HG02970 (cell line): ENCODE results near the gene ASTN1.

Source experiments
- ATAC-seq: cut with Tn5 transposase; IDR thresholded peaks from one replicate; pipeline ENCODE4 v1.9.1; 2021; ENCODE audit warnings: mild to moderate bottlenecking, moderate library complexity, moderate number of reproducible peaks; ENCODE audit not compliant: unreplicated experiment, low FRiP score

Gene ASTN1

GRCh38 chr1:177165069-177165439 lies 542 bp upstream of the ASTN1 start:
- ATAC-seq = no peak

GRCh38 chr1:177163844-177164379 lies 600 bp downstream of the ASTN1 start:
- no peak for ATAC-seq

- no peak for ATAC-seq
Measured at GRCh38 chr1:177162243-177162642, 2.3 kb downstream of the ASTN1 start.

GRCh38 chr1:177146499-177146898 lies 18.0 kb downstream of the ASTN1 start:
- ATAC-seq = no peak

GRCh38 chr1:177145106-177146070 lies 19.1 kb downstream of the ASTN1 start:
- ATAC-seq = no peak

- no peak for ATAC-seq
Measured at GRCh38 chr1:177142791-177143271, 21.7 kb downstream of the ASTN1 start.

GRCh38 chr1:177142010-177142409 lies 22.5 kb downstream of the ASTN1 start:
- ATAC-seq = no peak

GRCh38 chr1:177138347-177138746 lies 26.2 kb downstream of the ASTN1 start:
- no peak for ATAC-seq

GRCh38 chr1:177137814-177138213 lies 26.7 kb downstream of the ASTN1 start:
- no peak for ATAC-seq

- no peak for ATAC-seq
Measured at GRCh38 chr1:177135250-177135649, 29.3 kb downstream of the ASTN1 start.

- no peak for ATAC-seq
Measured at GRCh38 chr1:177133977-177134538, 30.5 kb downstream of the ASTN1 start.

- no peak for ATAC-seq
Measured at GRCh38 chr1:177132141-177132540, 32.4 kb downstream of the ASTN1 start.

GRCh38 chr1:177131723-177132122 lies 32.8 kb downstream of the ASTN1 start:
- no peak for ATAC-seq

GRCh38 chr1:177130451-177130945 lies 34.0 kb downstream of the ASTN1 start:
- no peak for ATAC-seq

- ATAC-seq = no peak
Measured at GRCh38 chr1:177128665-177129281, 35.7 kb downstream of the ASTN1 start.

GRCh38 chr1:177126267-177126666 lies 38.2 kb downstream of the ASTN1 start:
- no peak for ATAC-seq

GRCh38 chr1:177124577-177125278 lies 39.8 kb downstream of the ASTN1 start:
- ATAC-seq = no peak

- ATAC-seq = no peak
Measured at GRCh38 chr1:177122461-177123251, 41.9 kb downstream of the ASTN1 start.

GRCh38 chr1:177119311-177119710 lies 45.2 kb downstream of the ASTN1 start:
- no peak for ATAC-seq
